Peyer's patch (tissue), 4 donors: ENCODE measurements around the gene C16orf90. TPM values are rescaled to one million over a fixed set of nuclear protein-coding genes. Genes with fewer than 3 reads are reported as not detected.
A peak's percentile ranks its signal among the peaks of the same experiment; 100 is the strongest.
"Not testable (repeated sequence)": the region's sequence is repeated elsewhere in the genome, so short reads cannot be mapped to it uniquely, and the experiment has no call there.

ENCODE experiments used
- DNase-seq, 3 donors: peaks; one replicate each; pipeline ENCODE4 v3.0.0-alpha.2; 2017 to 2019
- H3K27ac ChIP-seq, 4 donors: fragments of 200-600 bp; sonication (generic); one replicate each; pipeline ENCODE4 v1.5.1; 2016 to 2019
- H3K27me3 ChIP-seq, 2 donors: fragments of 200-600 bp; sonication (generic); one replicate each; pipeline ENCODE4 v1.5.1; 2019
- H3K36me3 ChIP-seq, 3 donors: fragments of 200-600 bp; sonication (generic); one replicate each; pipeline ENCODE4 v1.5.1; 2016 to 2019
- H3K4me1 ChIP-seq, 4 donors: fragments of 200-600 bp; sonication (generic); one replicate each; pipeline ENCODE4 v1.5.1; 2016 to 2019
- H3K4me3 ChIP-seq, 4 donors: fragments of 200-600 bp; sonication (generic); 1 replicate in 3 of 4; 2 replicates in 1 of 4; pipeline ENCODE4 v1.5.1; 2016 to 2019; ENCODE audit warnings: mild to moderate bottlenecking in 1 of 4
- H3K9me3 ChIP-seq, 4 donors: fragments of 200-600 bp; sonication (generic); one replicate each; pipeline ENCODE4 v1.5.1; 2016 to 2019; ENCODE audit warnings: mild to moderate bottlenecking in 1 of 4
- POLR2A ChIP-seq, 2 donors: fragments of 450-650 bp; IDR thresholded peaks; one replicate each; pipeline ENCODE4 v1.5.1; 2017; ENCODE audit warnings: antibody characterized with exemption in 2 of 2, mild to moderate bottlenecking in 2 of 2, moderate library complexity in 2 of 2
- total RNA-seq, 4 donors: library from RNA; depleted of rRNA; stranded (reverse); fragments of >200 nt; gene quantifications; one replicate each; pipeline ENCODE4 v1.1.0, GENCODE V29; 2016
- TF ChIP-seq, protein P1 (sequence below), 6 experiments: fragments of 450-650 bp in 4 of 6; fragments of 200-600 bp in 2 of 6; sonication (generic) in 1 of 6; IDR thresholded peaks; one replicate each; pipeline ENCODE4 v1.5.1; 2017 to 2019; ENCODE audit warnings: antibody characterized with exemption in 6 of 6, mild to moderate bottlenecking in 3 of 6, moderate library complexity in 1 of 6

The C16orf90 gene
- total RNA-seq, 4 donors from 2014 or later: not detected

DNA sequence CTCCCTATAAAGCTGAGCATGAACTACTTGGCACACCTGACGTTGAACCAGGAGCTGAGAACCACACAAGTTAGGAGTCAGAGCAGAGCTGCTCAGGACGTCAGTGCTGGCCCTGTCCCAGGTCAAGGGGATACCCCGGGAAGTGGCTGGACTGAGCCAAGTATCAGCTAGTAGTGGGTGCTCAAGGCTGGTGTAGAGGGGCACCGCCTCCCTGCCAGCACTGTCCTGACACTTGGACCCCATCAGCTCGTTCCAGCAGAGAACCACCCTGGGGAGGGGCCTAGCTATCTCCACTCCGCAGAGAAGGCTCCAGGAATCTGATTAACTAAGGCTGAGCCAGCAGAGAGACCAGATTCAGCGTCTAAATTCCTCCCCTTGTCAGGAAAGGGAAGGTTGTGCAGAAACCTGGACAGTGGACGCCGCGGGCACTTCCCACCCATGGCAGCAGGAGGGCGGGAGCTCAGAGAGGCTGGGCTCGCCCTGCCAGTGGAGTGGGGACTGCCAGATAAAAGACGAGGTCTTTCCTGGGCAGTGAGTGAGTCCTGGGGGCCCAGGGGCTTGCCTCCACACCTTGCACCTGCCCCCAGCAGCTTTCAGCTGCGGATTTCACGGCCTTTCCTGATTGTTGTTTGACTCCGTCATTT is 21.0 kb downstream of the C16orf90 start:
- no peak for TF ChIP-seq POLR2A (IDR thresholded peaks at IDR 0.05)
- TF ChIP-seq, protein P1, sequence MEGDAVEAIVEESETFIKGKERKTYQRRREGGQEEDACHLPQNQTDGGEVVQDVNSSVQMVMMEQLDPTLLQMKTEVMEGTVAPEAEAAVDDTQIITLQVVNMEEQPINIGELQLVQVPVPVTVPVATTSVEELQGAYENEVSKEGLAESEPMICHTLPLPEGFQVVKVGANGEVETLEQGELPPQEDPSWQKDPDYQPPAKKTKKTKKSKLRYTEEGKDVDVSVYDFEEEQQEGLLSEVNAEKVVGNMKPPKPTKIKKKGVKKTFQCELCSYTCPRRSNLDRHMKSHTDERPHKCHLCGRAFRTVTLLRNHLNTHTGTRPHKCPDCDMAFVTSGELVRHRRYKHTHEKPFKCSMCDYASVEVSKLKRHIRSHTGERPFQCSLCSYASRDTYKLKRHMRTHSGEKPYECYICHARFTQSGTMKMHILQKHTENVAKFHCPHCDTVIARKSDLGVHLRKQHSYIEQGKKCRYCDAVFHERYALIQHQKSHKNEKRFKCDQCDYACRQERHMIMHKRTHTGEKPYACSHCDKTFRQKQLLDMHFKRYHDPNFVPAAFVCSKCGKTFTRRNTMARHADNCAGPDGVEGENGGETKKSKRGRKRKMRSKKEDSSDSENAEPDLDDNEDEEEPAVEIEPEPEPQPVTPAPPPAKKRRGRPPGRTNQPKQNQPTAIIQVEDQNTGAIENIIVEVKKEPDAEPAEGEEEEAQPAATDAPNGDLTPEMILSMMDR (IDR thresholded peaks at IDR 0.05): no peak
- Histone ChIP-seq H3K27ac (no peak overlapping the region), H3K27me3 (no peaks in the 10 kb centered on the region), H3K4me1 (peaks cover 0 to 17% (median 0%) of the 10 kb centered on the region in 4 donors), H3K36me3 (peaks cover 0 to 24% (median 0%) of the 10 kb centered on the region in 3 donors), H3K9me3 (no peaks in the 10 kb centered on the region), H3K4me3 (no peak overlapping the region)
- DNase-seq: no peak

DNA sequence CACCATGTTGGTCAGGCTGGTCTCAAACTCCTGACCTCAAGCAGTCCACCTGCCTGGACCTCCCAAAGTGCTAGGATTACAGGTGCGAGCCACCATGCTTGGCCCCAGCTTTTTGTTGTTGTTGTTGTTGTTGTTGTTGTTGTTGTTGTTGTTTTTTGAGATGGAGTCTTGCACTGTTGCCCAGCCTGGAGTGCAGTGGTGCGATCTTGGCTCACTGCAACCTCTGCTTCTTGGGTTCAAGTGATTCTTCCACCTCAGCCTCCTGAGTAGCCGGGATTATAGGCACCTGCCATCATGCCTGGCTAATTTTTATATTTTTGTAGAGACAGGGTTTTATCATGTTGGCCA is 21.7 kb downstream of the C16orf90 start:
- H3K4me3 ChIP-seq, H3K9me3 ChIP-seq, H3K27me3 ChIP-seq, DNase-seq, H3K27ac ChIP-seq: not testable (repeated sequence)
- Histone ChIP-seq H3K4me1 (peaks cover 0 to 17% (median 0%) of the 10 kb centered on the region in 4 donors), H3K36me3 (peaks cover 0 to 17% (median 0%) of the 10 kb centered on the region in 3 donors)

DNA sequence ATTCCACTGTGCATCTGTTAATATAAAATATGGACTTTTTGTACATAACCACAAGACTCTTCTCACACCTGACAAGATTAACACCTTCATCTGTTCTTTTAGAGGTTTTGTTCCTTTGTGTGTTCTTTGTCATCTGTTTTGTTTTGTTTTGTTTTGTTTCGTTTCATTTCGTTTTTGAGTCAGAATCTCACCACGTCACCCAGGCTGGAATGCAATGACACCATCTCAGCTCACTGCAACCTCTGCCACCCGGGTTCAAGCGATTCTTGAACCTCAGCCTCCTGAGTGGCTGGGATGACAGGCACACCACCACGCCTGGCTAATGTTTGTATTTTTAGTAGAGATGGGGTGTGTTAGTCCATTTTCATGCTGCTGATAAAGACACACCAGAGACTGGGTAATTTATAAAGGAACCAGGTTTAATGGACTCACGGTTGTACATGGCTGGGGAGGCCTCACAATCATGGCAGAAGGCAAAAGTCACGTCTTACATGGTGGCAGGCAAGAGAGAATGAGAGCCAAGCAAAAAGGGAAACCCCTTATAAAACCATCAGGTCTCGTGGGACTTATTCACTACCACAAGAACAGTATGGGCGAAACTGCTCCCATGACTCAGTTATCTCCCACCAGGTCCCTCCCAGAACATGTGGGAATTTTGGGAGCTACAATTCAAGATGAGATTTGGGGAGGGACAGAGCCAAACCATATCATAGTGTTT is 22.3 kb downstream of the C16orf90 start:
- Histone ChIP-seq H3K9me3 (no peaks in the 10 kb centered on the region), H3K4me3 (no peak overlapping the region), H3K27me3 (no peaks in the 10 kb centered on the region), H3K36me3 (peaks cover 0 to 12% (median 0%) of the 10 kb centered on the region in 3 donors), H3K4me1 (peaks cover 0 to 21% (median 0%) of the 10 kb centered on the region in 4 donors), H3K27ac (no peak overlapping the region)
- TF ChIP-seq, protein P1 (IDR thresholded peaks at IDR 0.05): no peak
- TF ChIP-seq POLR2A (IDR thresholded peaks at IDR 0.05): no peak
- no peak for DNase-seq

DNA sequence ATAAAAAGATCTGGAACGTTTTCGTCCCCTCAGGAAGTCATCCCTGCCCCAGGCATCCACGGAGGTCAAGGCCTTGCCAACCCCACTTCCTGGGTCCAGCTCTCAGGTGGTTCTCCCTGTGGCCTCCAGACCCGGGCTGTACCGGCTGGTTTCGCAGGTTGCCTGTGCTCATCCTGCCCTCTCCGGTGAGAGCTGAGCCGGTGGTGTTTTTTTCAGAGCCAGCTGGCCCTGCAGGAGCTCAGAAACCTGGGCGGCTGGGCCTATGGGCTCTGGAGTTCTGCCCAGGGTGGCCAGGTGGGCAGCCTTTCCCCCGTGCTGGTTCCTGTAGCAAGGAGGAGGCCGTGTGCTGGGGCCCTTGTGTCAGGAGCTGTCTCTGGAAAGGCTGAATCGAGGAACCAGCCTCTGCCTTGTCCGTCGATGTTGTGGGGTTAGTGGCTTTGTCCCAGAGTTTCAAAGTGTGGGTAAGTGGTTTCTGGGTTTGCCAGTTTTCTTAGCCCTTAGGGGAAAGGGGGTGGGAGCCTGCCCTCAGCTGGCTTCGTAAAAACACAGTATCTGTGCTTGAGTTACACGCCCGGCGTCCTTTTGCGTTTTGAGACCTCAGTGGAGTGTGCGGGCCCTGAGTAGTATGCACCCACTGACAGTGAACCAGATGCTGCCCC is 23.6 kb downstream of the C16orf90 start:
- Histone ChIP-seq H3K36me3 (no peaks in the 10 kb centered on the region), H3K9me3 (no peaks in the 10 kb centered on the region), H3K27ac (no peak overlapping the region), H3K27me3 (no peaks in the 10 kb centered on the region), H3K4me3 (no peak overlapping the region), H3K4me1 (peaks cover 0 to 29% (median 0%) of the 10 kb centered on the region in 4 donors)
- DNase-seq: peak in 1 of 3 donors; percentile 48
- TF ChIP-seq, protein P1 (IDR thresholded peaks at IDR 0.05): no peak
- no peak for TF ChIP-seq POLR2A (IDR thresholded peaks at IDR 0.05)

DNA sequence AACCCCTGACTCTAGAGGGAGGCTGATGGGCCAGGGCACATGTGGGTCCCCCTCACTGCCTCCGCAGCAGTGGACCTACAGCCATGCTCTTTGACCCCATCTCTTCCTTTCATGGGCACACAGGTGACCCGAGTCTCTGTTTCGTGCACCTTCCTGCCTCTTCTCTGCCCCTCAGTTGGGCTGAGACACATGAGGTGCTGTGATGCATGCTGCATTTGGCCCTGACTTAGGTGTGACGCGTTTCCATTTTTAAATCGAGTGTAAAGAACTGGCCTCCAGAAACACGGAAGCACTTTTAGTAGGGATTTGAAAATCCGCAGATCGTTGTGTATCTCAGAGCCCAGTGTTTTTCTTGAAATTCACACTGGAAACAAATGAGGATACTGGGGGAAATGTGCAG is 24.6 kb downstream of the C16orf90 start:
- DNase-seq: no peak
- Histone ChIP-seq H3K4me1 (peaks cover 0 to 29% (median 0%) of the 10 kb centered on the region in 4 donors), H3K27ac (no peak overlapping the region), H3K36me3 (peaks cover 0 to 7% (median 0%) of the 10 kb centered on the region in 3 donors), H3K9me3 (no peaks in the 10 kb centered on the region), H3K27me3 (no peaks in the 10 kb centered on the region), H3K4me3 (no peak overlapping the region)
- TF ChIP-seq, protein P1 (IDR thresholded peaks at IDR 0.05): no peak
- no peak for TF ChIP-seq POLR2A (IDR thresholded peaks at IDR 0.05)

DNA sequence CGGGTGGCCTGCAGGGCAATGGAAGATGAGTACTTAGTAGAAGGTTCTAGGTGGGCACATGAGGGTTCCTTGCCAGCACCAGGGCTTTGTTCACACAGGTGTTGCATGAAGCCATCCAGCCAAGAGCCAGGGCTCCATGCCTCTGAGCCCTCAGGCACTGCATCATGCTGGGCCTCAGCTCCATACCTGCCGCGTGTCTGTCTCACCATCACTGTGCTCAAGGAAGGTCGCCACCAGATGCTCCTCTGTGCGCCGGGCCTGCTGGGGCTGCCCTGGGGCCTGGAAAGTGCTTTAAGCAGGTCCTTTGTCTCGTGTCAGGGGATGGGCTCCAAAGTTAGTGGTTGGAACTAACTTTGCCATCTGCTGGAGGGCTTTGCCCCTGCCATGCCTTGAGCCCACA is 25.6 kb downstream of the C16orf90 start:
- Histone ChIP-seq H3K4me1 (peaks cover 0 to 22% (median 0%) of the 10 kb centered on the region in 4 donors), H3K4me3 (no peak overlapping the region), H3K36me3 (peaks cover 0 to 12% (median 0%) of the 10 kb centered on the region in 3 donors)

More for the DNA sequence above, 25.6 kb downstream of the C16orf90 start:
- Histone ChIP-seq H3K27ac (no peak overlapping the region), H3K9me3 (no peaks in the 10 kb centered on the region), H3K27me3 (no peaks in the 10 kb centered on the region)
- TF ChIP-seq POLR2A (IDR thresholded peaks at IDR 0.05): no peak
- TF ChIP-seq, protein P1 (IDR thresholded peaks at IDR 0.05): no peak
- DNase-seq: no peak
